Ureter (tissue), 1 donor: ENCODE data around the gene AGPAT4. TPM values are rescaled to one million over a fixed set of nuclear protein-coding genes. Genes with fewer than 3 reads are reported as not detected.

Experiments
- DNase-seq: peaks from one replicate; pipeline ENCODE4 v3.0.0-alpha.2; 2020; ENCODE audit warnings: low spot score
- total RNA-seq: library from RNA; stranded (reverse); gene quantifications from one replicate; pipeline ENCODE4 v1.2.4, GENCODE V29; 2023
- donor health status: DM: yes; HTN: yes; CAD: no.

AGPAT4 gene
- total RNA-seq, 1 donor from 2014 or later, result 20.2 TPM

GRCh38 chr6:161284653-161285052, 10.8 kb upstream of the AGPAT4 start:
- no peak for DNase-seq

DNA sequence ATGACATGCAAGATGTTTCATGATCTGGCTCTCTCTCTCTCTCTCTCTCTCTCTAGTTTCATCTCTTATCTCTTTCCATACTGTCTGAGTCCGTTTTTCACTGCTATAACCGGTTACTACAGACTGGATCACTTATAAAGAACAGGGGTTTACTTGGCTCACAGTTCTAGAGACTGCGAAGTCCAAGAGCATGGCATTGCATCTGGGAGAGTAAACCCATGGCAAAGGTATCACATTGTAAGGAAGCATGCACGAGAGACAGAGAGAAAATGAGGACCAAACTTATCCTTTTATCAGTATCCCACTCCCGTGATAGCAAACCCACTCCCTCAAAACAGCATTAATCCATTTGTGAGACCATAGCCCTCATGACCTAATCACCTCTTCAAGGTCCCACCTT, 7.2 kb upstream of the AGPAT4 start:
- DNase-seq, result no peak

GRCh38 chr6:161279677-161280415, 6.0 kb upstream of the AGPAT4 start:
- no peak for DNase-seq

GRCh38 chr6:161276605-161277155, 2.8 kb upstream of the AGPAT4 start:
- no peak for DNase-seq

DNA sequence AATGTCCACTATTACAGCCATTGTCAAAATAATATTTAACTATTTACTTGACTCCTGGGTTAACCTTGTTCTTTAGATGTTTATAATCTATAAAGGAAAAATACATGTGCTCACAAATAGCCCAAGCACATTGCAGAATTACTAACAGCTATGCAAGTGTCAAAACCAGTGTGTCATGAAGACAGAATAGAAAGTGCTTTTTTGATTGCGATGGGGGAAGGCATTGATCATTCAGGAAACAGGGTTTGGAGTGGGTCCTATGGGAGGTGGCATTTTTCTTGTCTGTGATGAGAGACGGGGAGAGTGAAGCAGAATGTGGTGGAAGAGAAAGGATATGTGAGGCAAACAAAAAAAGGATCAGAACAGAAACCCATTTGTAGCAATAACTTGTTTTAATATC, 1.0 kb upstream of the AGPAT4 start:
- no peak for DNase-seq

- DNase-seq, result no peak
These were observed 612 bp upstream of the AGPAT4 start for GRCh38 chr6:161274488-161274858.

GRCh38 chr6:161273274-161273751, 548 bp downstream of the AGPAT4 start:
- DNase-seq, result no peak

- no peak for DNase-seq
These were observed 1.1 kb downstream of the AGPAT4 start for GRCh38 chr6:161272635-161273273.

DNA sequence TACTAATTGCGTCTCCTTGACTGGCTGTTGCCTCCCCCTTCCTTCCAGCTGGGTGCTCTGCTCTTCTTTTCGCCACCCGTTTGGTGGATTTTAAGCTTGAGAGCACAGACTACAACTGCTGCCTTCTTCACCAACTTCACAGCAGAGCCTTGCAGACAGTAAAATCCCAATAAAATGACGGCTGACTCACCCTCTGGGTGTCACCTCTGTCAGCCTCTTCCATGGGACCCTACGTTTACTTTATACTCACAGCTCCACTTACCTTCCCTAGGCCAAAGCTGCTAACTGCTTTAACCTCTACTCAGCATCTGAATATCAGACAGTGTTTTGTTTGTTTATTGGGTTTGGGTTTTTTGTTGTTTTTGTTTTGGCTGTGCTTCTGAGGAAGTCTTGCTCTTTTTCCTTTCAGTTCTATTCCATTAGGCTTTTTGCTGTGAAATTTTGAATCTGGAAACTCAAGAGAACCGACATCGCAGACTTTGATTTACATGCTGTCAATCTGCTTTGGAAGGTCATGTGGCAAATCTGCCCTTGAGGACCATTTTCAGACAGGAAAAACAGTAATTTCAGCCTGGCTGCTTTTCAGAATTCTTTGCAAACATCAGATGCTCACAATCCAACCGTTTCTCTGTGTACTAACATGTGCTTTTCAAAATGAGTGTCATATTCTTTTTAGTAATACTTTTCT, 2.4 kb downstream of the AGPAT4 start:
- no peak for DNase-seq

GRCh38 chr6:161270116-161270515, 3.7 kb downstream of the AGPAT4 start:
- DNase-seq, result no peak

- no peak for DNase-seq
These were observed 4.6 kb downstream of the AGPAT4 start for GRCh38 chr6:161269310-161269709.

- DNase-seq, result no peak
These were observed 5.2 kb downstream of the AGPAT4 start for GRCh38 chr6:161268531-161269210.

- DNase-seq, result no peak
These were observed 7.2 kb downstream of the AGPAT4 start for GRCh38 chr6:161266513-161267230.

- DNase-seq, result no peak
These were observed 7.9 kb downstream of the AGPAT4 start for GRCh38 chr6:161265975-161266374.

DNA sequence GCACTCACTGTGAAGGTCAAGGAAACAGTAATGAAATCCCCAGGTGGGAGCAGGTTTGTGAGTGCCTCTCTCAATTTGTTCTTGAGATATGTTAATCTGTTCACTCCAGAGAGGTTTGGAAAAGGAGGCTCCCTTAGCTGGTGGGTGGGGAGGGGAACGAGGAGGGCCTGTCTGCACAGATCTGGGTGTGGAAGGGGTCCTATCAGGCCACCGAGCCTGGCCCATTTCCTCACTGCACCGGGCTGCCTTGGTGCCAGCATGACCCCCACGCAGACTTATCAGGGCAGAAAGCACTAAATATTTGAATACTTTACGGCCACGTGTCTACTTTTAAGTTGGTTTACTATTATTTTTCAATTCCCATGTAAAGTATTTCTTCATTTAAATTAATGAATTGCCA, 8.3 kb downstream of the AGPAT4 start:
- no peak for DNase-seq

DNA sequence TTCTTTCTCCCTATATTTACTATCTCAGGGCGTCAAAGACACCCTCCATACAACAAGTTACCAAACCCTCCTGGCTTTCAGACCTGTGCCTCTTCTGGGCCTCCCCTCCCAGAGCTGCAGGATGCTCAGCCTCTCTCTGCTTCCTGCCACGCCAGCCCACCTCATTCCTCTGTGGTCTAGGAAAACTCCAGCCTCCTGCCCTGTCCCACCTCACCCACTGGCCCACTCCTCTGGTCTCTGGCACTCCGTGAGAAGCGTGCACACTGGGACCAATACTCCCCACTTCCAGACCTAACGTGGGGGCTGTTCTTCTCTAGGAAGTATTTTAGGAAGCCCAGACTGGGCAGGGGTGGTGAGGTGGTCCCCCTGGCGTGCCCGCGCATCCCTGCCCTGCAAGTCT, 9.7 kb downstream of the AGPAT4 start:
- DNase-seq, result no peak

- no peak for DNase-seq
These were observed 12.0 kb downstream of the AGPAT4 start for GRCh38 chr6:161261816-161262215.

GRCh38 chr6:161261325-161261724, 12.5 kb downstream of the AGPAT4 start:
- no peak for DNase-seq

GRCh38 chr6:161259302-161259701, 14.6 kb downstream of the AGPAT4 start:
- no peak for DNase-seq

- DNase-seq, result no peak
These were observed 15.9 kb downstream of the AGPAT4 start for GRCh38 chr6:161257793-161258457.

DNA sequence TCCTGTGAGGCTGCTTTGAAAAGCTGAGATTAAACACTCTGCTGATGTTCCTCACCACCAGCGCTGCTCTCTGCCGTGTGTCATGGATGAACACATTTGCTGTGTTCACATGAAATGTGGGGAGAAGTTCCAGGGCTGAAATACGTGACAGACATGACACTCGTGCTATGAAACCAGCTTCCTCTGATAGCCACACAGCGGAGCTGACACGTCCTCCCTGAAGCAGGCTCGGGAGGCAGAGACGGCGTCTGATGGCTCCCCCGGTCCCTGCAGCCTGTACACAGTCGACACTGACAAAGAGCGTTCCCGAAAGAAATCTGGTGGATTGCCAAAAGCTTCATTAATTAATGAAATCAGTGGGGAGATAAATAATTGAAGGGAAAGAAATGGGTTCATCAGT, 17.5 kb downstream of the AGPAT4 start:
- no peak for DNase-seq
